ENCODE results near the gene DES. TPM values are rescaled to one million over a fixed set of nuclear protein-coding genes. Genes with fewer than 3 reads are reported as not detected.

The DES gene
- total RNA-seq, 4 donors from 2014 or later: 19.4 to 163 (median 37.8) TPM

GRCh38 chr2:219402665-219403515 lies 15.3 kb upstream of the DES start:
- intact Hi-C loops (cut with DNase I; ENCODE audit: low total_unique reads): no loop called here
- WGBS, 2 donors: 18% methylated on average over 15 of the region's 15 CpGs
- TF ChIP-seq CTCF (IDR thresholded peaks at IDR 0.05): peak in 1 of 3 donors; percentile 17
- no peak for TF ChIP-seq POLR2A (IDR thresholded peaks at IDR 0.05)
- DNase-seq (ENCODE audit: low spot score in 2 of 2): peak; percentile 46 to 90
- H3K4me3 ChIP-seq (ENCODE audit: low read depth, poor library complexity, severe bottlenecking): no peak overlapping the region

- WGBS, 2 donors: 82 to 88% methylated on average over 9 of the region's 9 CpGs
- no peak for DNase-seq (ENCODE audit: low spot score in 2 of 2)
- intact Hi-C loops (cut with DNase I; ENCODE audit: low total_unique reads): no loop called here
- no peak for TF ChIP-seq CTCF (IDR thresholded peaks at IDR 0.05)
- TF ChIP-seq POLR2A (IDR thresholded peaks at IDR 0.05): no peak
- no peak overlapping the region for H3K4me3 ChIP-seq (ENCODE audit: low read depth, poor library complexity, severe bottlenecking)
Measured at GRCh38 chr2:219403861-219404260, 14.3 kb upstream of the DES start.

GRCh38 chr2:219404291-219404910 lies 13.8 kb upstream of the DES start:
- H3K4me3 ChIP-seq (ENCODE audit: low read depth, poor library complexity, severe bottlenecking): no peak overlapping the region
- intact Hi-C loops (cut with DNase I; ENCODE audit: low total_unique reads): no loop called here
- WGBS, 2 donors: 76 to 81% methylated on average over 10 of the region's 10 CpGs
- no peak for TF ChIP-seq POLR2A (IDR thresholded peaks at IDR 0.05)
- TF ChIP-seq CTCF (IDR thresholded peaks at IDR 0.05): no peak
- no peak for DNase-seq (ENCODE audit: low spot score in 2 of 2)

- DNase-seq (ENCODE audit: low spot score in 2 of 2): no peak
- intact Hi-C loops (cut with DNase I; ENCODE audit: low total_unique reads): loop anchor here (5.0 kb wide), 1 partner anchor 127 kb away; no protein-coding TSS in a partner anchor
- H3K4me3 ChIP-seq (ENCODE audit: low read depth, poor library complexity, severe bottlenecking): no peak overlapping the region
- WGBS, 2 donors: 78 to 96% methylated on average over 5 to 7 of the region's 7 CpGs
- TF ChIP-seq CTCF (IDR thresholded peaks at IDR 0.05) (no peak), POLR2A (IDR thresholded peaks at IDR 0.05) (no peak)
Measured at GRCh38 chr2:219404954-219405353, 13.2 kb upstream of the DES start.

- TF ChIP-seq CTCF (IDR thresholded peaks at IDR 0.05) (no peak), POLR2A (IDR thresholded peaks at IDR 0.05) (no peak)
- H3K4me3 ChIP-seq (ENCODE audit: low read depth, poor library complexity, severe bottlenecking): no peak overlapping the region
- DNase-seq (ENCODE audit: low spot score in 2 of 2): no peak
- 76 to 89% methylated on average over 6 to 9 of the region's 9 CpGs for WGBS, 2 donors
- intact Hi-C loops (cut with DNase I; ENCODE audit: low total_unique reads): loop anchor here (5.0 kb wide), 1 partner anchor 127 kb away; no protein-coding TSS in a partner anchor
Measured at GRCh38 chr2:219405451-219405850, 12.7 kb upstream of the DES start.
